ENCODE data around the gene TM9SF1. TPM values are rescaled to one million over a fixed set of nuclear protein-coding genes. Genes with fewer than 3 reads are reported as not detected.

Gene TM9SF1
- total RNA-seq, 1 donor from 2014 or later: 35.0 TPM

- no peak overlapping the region for H3K4me3 Mint-ChIP-seq (ENCODE audit: unreplicated experiment)
Observed at GRCh38 chr14:24150567-24150966, 44.7 kb downstream of the TM9SF1 start.

GRCh38 chr14:24150061-24150460, 45.2 kb downstream of the TM9SF1 start:
- Mint-ChIP-seq H3K9me3 (ENCODE audit: unreplicated experiment) (peaks cover 4% of the 10 kb centered on the region), H3K27me3 (ENCODE audit: unreplicated experiment) (peaks cover 4% of the 10 kb centered on the region), H3K4me3 (ENCODE audit: unreplicated experiment) (no peak overlapping the region), H3K27ac (ENCODE audit: unreplicated experiment) (peak overlapping the region; percentile 70), H3K4me1 (ENCODE audit: low read depth, unreplicated experiment) (peaks cover 13% of the 10 kb centered on the region), H3K36me3 (ENCODE audit: unreplicated experiment) (no peaks in the 10 kb centered on the region)
- TF ChIP-seq CTCF (IDR thresholded peaks at IDR 0.05; ENCODE audit: partially characterized antibody, unreplicated experiment): no peak
- no peak for DNase-seq

More at GRCh38 chr14:24150567-24150966, 44.7 kb downstream of the TM9SF1 start:
- Mint-ChIP-seq H3K4me1 (ENCODE audit: low read depth, unreplicated experiment) (peaks cover 13% of the 10 kb centered on the region), H3K36me3 (ENCODE audit: unreplicated experiment) (no peaks in the 10 kb centered on the region), H3K9me3 (ENCODE audit: unreplicated experiment) (peaks cover 4% of the 10 kb centered on the region), H3K27me3 (ENCODE audit: unreplicated experiment) (peaks cover 5% of the 10 kb centered on the region), H3K27ac (ENCODE audit: unreplicated experiment) (peak overlapping the region; percentile 70)
- no peak for TF ChIP-seq CTCF (IDR thresholded peaks at IDR 0.05; ENCODE audit: partially characterized antibody, unreplicated experiment)
- DNase-seq: no peak

- Mint-ChIP-seq H3K4me3 (ENCODE audit: unreplicated experiment) (peak overlapping the region; percentile 90), H3K4me1 (ENCODE audit: low read depth, unreplicated experiment) (peaks cover 9% of the 10 kb centered on the region), H3K27ac (ENCODE audit: unreplicated experiment) (peak overlapping the region; percentile 38), H3K9me3 (ENCODE audit: unreplicated experiment) (peaks cover 4% of the 10 kb centered on the region), H3K27me3 (ENCODE audit: unreplicated experiment) (peaks cover 4% of the 10 kb centered on the region), H3K36me3 (ENCODE audit: unreplicated experiment) (no peaks in the 10 kb centered on the region)
- no peak for DNase-seq
- no peak for TF ChIP-seq CTCF (IDR thresholded peaks at IDR 0.05; ENCODE audit: partially characterized antibody, unreplicated experiment)
Observed at GRCh38 chr14:24149302-24149969, 45.8 kb downstream of the TM9SF1 start.

- H3K27me3 Mint-ChIP-seq (ENCODE audit: unreplicated experiment): peaks cover 4% of the 10 kb centered on the region
- no peak for DNase-seq
- peaks cover 4% of the 10 kb centered on the region for H3K9me3 Mint-ChIP-seq (ENCODE audit: unreplicated experiment)
- no peak for TF ChIP-seq CTCF (IDR thresholded peaks at IDR 0.05; ENCODE audit: partially characterized antibody, unreplicated experiment)
- H3K36me3 Mint-ChIP-seq (ENCODE audit: unreplicated experiment): no peaks in the 10 kb centered on the region
- peaks cover 9% of the 10 kb centered on the region for H3K4me1 Mint-ChIP-seq (ENCODE audit: low read depth, unreplicated experiment)
- H3K27ac Mint-ChIP-seq (ENCODE audit: unreplicated experiment): peak overlapping the region; percentile 76
- H3K4me3 Mint-ChIP-seq (ENCODE audit: unreplicated experiment): peak overlapping the region; percentile 90
Observed at GRCh38 chr14:24147761-24148428, 47.3 kb downstream of the TM9SF1 start.

Data from glutamatergic neuron (in vitro differentiated cells).